KOPT-K1 (cell line): Measurements from ENCODE around the gene AFTPH.

Experiments
- H3K27ac ChIP-seq: fragments of 200-600 bp; sonication (generic); 2 replicates; pipeline ENCODE4 v1.5.1; 2016; ENCODE audit warnings: antibody characterized with exemption, mild to moderate bottlenecking, low read depth, low read length; ENCODE audit not compliant: poor library complexity, severe bottlenecking
- H3K36me3 ChIP-seq: fragments of 200-600 bp; sonication (generic); 2 replicates; pipeline ENCODE4 v1.5.1; 2017; ENCODE audit warnings: antibody characterized with exemption, mild to moderate bottlenecking, low read length, moderate library complexity; ENCODE audit not compliant: insufficient read depth
- H3K9me3 ChIP-seq: fragments of 200-600 bp; sonication (generic); 2 replicates; pipeline ENCODE4 v1.5.1; 2017; ENCODE audit warnings: antibody characterized with exemption, low read length, mild to moderate bottlenecking; ENCODE audit not compliant: insufficient read depth, poor library complexity, severe bottlenecking

AFTPH gene

GRCh38 chr2:64489081-64489751 is 34.9 kb upstream of the AFTPH start:
- H3K36me3 ChIP-seq = no peaks in the 10 kb centered on the region
- H3K27ac ChIP-seq = no peak overlapping the region
- no peaks in the 10 kb centered on the region for H3K9me3 ChIP-seq

- Histone ChIP-seq H3K36me3 (no peaks in the 10 kb centered on the region), H3K27ac (no peak overlapping the region), H3K9me3 (no peaks in the 10 kb centered on the region)
These were observed 32.7 kb upstream of the AFTPH start for GRCh38 chr2:64491426-64491825.

GRCh38 chr2:64492272-64492671 is 31.9 kb upstream of the AFTPH start:
- H3K36me3 ChIP-seq = no peaks in the 10 kb centered on the region
- no peaks in the 10 kb centered on the region for H3K9me3 ChIP-seq

GRCh38 chr2:64492821-64493220 is 31.3 kb upstream of the AFTPH start:
- Histone ChIP-seq H3K9me3 (no peaks in the 10 kb centered on the region), H3K27ac (no peak overlapping the region), H3K36me3 (no peaks in the 10 kb centered on the region)

More at GRCh38 chr2:64492272-64492671, 31.9 kb upstream of the AFTPH start:
- no peak overlapping the region for H3K27ac ChIP-seq

- Histone ChIP-seq H3K9me3 (no peaks in the 10 kb centered on the region), H3K36me3 (no peaks in the 10 kb centered on the region), H3K27ac (no peak overlapping the region)
These were observed 30.3 kb upstream of the AFTPH start for GRCh38 chr2:64493788-64494187.

DNA sequence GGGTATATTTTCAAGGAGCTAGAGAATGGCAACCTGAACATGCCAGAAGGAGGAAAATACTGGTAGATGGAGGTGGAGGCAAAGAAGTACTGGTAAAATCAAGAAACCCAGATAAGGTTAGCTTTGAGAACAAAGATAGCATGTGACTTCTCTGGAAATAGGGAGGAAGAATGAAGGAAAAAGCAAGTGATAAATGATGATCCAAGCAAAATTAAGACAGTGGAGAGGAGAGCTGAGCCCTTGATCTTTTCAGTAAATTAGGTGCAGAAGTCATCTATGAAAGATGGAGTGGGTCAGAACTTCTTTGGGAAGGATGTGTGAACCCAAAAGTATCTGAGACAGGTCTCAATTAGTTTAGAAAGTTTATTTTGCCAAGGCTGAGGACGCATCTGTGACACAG is 25.7 kb upstream of the AFTPH start:
- no peaks in the 10 kb centered on the region for H3K36me3 ChIP-seq
- H3K9me3 ChIP-seq = no peaks in the 10 kb centered on the region
- H3K27ac ChIP-seq = no peak overlapping the region

- Histone ChIP-seq H3K27ac (no peak overlapping the region), H3K9me3 (no peaks in the 10 kb centered on the region)
These were observed 23.6 kb upstream of the AFTPH start for GRCh38 chr2:64500549-64500948.

DNA sequence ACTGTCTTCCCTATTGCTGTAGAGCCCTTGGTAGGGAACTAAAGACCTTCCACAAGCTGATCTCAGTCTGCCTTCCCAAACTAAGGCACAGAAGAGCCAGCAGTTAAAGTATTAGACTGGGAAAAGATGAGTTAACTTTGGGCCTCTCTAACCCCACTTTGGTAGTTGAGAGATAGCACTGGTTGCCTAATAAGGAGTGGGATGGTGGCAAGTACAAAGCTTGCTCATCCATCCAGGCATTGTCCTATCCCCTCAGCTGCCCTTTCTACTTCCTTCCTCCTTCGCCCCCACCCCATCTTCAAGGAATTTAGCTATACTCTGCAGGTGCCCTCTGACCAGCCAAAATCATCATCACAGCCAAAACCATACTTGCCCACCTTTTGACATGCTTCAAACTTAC is 22.2 kb upstream of the AFTPH start:
- Histone ChIP-seq H3K27ac (no peak overlapping the region), H3K9me3 (no peaks in the 10 kb centered on the region), H3K36me3 (no peaks in the 10 kb centered on the region)

More at GRCh38 chr2:64500549-64500948, 23.6 kb upstream of the AFTPH start:
- no peaks in the 10 kb centered on the region for H3K36me3 ChIP-seq

DNA sequence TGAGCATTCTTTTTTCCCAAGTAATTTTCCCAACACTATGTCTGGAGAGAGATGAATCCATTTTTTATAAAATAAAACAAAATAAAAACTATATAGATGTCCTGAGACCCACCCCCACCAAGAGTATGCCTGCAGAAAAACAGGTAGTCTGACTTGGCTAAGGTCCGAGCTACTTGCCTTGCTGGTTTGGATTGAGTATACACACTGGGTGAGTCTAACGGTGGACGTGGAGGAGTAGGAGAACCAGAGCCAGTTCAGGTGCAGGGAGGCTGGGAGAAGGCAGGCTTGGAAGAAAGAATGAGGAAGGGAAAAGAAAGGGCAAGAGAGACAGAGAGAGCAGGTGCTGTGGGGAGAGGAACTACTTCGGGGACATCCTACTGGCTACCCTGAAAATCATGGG is 21.3 kb upstream of the AFTPH start:
- Histone ChIP-seq H3K36me3 (no peaks in the 10 kb centered on the region), H3K27ac (no peak overlapping the region), H3K9me3 (no peaks in the 10 kb centered on the region)

DNA sequence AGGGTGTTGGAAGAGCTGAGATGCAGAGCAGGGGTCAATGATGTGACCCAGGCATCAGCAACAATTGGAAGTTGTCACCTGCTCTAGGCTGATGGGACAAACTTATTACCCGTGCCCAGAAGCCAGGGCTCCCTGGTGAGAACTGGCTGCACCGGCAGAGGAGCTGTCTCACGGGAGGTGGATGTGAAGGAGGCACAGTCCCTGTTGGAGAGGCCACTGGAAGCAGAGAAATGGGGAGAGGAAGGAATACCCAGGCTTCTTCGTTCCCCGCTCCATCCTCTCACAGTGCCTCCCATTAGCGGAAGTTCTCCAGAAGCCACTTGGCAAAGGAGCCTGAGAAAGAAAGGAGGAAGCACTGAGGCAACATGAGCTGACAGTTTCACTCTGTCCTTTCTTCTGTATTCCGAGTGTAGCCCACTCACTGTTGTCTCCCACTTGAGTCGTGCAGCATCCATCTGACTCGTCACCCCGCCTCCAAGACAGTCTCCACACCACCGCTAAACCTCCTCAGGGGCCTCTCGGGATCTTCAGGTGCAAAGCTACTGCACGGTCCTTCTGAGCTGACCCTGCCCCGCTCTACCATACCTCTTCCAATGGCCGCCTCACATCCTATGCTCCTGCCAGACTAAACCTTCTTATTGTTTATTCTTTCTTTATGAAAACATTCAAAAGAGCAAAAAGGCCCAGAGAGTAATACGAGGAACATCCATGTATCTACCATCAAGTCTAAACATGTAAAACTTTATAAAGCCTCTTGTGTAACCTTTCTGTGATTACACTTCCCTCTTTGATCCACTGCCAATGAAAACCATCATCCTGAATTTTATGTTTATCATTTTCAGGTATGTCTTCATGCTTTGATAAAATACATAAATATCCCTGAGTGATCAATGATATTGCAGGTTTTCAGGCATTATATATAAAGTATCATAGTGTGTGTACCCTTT is 19.1 kb upstream of the AFTPH start:
- Histone ChIP-seq H3K36me3 (no peaks in the 10 kb centered on the region), H3K27ac (no peak overlapping the region), H3K9me3 (no peaks in the 10 kb centered on the region)

DNA sequence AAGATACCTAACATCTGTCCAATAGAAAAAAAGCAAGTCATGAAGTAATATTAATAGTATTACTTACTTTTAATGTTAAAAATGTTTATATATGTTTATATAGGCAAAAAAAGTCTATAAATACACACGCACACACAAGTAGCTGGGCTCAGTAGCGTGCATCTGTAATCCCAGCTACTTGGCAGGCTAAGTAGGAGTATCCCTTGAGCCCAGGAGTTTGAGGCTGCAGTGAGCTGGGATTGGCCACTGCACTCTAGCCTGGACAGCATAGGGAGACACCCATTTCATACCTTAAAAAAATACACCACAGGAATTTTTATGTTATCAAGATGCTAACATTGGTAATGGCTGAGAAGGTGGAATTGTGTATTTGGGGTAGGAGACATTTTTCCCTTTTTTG is 17.4 kb upstream of the AFTPH start:
- Histone ChIP-seq H3K9me3 (no peaks in the 10 kb centered on the region), H3K36me3 (no peaks in the 10 kb centered on the region), H3K27ac (no peak overlapping the region)

DNA sequence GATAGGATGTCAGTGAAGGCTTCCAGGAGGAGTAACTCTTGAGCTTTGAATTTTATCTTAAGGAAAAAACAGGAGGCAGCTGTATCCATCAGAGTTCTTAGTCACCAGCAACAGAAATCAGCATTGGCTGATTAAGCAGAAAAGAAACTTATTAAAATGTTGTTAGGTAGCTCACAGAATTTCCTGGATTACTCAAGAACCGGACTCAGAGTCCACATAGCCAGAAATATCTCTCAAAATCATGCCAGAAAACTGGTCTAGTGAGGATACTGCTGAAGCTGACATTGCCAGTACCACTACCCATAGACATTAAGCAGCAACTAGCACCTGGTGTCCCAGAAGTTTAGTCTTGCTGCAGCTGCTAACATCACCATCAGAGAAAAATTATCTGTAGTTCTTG is 10.1 kb upstream of the AFTPH start:
- H3K27ac ChIP-seq = no peak overlapping the region
- H3K9me3 ChIP-seq = no peaks in the 10 kb centered on the region
- H3K36me3 ChIP-seq = no peaks in the 10 kb centered on the region

DNA sequence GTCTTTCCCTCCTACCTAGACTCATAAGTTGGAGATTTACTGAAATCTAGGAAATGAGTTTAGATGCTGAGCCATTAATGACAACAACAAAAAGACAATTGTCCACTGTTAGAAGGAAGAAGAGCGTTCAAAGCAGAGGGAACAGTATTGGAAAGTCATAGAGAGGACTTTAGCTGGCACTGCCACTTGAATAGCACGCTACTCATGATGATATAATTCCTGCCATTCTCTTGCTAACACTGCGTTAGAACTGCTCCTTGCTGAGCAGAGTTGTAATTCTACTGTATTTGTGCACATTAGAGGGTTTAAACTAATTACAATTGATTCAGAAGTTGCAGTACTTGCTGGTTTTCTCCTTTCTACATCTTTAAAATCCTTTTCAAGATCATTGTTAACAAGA is 9.0 kb upstream of the AFTPH start:
- Histone ChIP-seq H3K9me3 (no peaks in the 10 kb centered on the region), H3K36me3 (no peaks in the 10 kb centered on the region), H3K27ac (no peak overlapping the region)

GRCh38 chr2:64516651-64517510 is 7.2 kb upstream of the AFTPH start:
- Histone ChIP-seq H3K36me3 (no peaks in the 10 kb centered on the region), H3K9me3 (no peaks in the 10 kb centered on the region), H3K27ac (no peak overlapping the region)

DNA sequence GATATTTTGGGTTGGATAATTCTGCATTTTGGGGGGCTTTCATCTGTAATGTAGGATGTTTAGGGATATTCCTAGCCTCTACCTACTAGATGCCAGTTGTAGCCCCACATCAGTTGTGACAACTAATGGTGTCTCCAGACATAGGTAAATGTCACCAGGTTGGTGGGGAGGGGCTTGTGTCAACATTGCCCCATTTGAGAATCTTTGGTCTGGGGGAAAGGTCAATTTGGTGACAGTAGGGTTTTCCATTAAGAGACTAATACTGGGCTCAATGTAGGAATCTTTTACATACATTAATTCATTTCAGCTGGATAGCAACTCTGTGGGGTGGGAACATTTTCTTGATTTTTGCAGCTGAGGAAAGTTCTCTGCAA is 6.6 kb upstream of the AFTPH start:
- H3K9me3 ChIP-seq = no peaks in the 10 kb centered on the region
- H3K27ac ChIP-seq = no peak overlapping the region

More for the DNA sequence above, 6.6 kb upstream of the AFTPH start:
- no peaks in the 10 kb centered on the region for H3K36me3 ChIP-seq
